Skin of body (tissue), 2 donors: Measurements from ENCODE around the gene GDPD4. TPM values are rescaled to one million over a fixed set of nuclear protein-coding genes. Genes with fewer than 3 reads are reported as not detected.

Experiments
- DNase-seq: peaks from one replicate; lab custom pipeline; 2025; lab: John Stamatoyannopoulos, UW
- total RNA-seq: library from RNA; depleted of rRNA; stranded (reverse); fragments of >200 nt; gene quantifications from one replicate; pipeline ENCODE4 v1.2.3, GENCODE V29; 2014

The GDPD4 gene, protein sequence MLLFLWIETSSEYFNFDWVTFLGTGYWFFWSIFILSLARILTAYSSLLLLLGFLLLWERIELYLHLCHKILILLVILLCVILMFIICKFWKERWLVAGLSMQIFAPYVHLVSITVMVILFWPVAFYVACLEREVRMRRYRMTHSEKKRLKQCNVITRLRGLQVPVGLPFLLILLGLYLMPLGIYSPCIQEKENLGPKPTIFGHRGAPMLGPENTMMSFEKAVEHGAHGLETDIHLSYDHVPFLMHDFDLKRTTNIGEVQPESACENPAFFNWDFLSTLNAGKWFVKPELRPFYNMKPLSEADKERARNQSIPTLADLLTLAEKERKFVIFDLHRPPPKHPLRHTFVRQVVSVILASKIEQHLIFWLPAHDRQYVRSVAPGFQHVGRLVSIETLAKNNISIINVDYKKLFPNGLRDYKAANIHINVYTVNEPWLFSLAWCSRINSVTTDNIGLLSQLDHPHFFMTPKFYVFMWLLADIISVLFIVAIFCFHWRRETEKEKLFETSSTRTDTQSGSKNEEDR
- total RNA-seq, result 0.39 TPM

GRCh38 chr11:77301510-77301909 lies at the start of gene GDPD4:
Gene GDPD4, minus strand, starts transcription at chr11:77301686. Its CDS starts 16,549 bp downstream, at chr11:77285137.
- no peak for DNase-seq

- DNase-seq, result no peak
Measured at GRCh38 chr11:77347948-77348347, 46.5 kb upstream of the GDPD4 start.

DNA sequence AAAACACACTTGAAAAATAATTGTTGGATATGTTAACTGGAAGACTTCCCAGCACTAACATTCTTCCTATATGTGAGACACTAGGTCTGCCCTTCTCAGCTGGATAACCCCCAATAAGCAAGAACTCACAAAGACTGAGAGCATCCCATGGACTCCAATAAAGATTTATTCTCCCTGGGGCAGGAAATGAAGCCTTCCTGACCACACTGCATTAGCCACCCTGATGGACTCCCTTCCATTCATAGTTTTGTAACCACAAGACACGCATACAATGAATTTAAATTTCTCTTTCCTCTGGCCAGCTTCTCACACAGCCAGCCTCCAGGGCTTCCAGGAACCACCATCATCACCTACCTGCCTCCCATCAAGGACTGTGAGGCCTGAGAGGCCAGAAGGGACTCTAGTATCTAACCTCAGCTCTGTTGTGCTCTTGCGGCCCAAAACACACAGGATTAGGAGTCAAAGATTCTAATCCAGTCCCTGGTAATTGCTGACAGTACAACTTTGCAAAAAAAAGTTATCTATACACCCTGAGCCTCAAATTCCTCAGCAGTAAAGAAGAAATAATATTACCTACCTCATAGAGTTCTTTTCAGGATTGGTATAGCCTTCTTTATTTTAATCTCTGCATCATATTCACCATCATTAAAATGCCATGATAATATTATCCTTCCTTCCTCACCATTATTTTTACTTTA lies 45.6 kb upstream of the GDPD4 start:
- no peak for DNase-seq

GRCh38 chr11:77345621-77346020 lies 44.1 kb upstream of the GDPD4 start:
- no peak for DNase-seq

- DNase-seq, result no peak
Measured at GRCh38 chr11:77340501-77340900, 39.0 kb upstream of the GDPD4 start.

DNA sequence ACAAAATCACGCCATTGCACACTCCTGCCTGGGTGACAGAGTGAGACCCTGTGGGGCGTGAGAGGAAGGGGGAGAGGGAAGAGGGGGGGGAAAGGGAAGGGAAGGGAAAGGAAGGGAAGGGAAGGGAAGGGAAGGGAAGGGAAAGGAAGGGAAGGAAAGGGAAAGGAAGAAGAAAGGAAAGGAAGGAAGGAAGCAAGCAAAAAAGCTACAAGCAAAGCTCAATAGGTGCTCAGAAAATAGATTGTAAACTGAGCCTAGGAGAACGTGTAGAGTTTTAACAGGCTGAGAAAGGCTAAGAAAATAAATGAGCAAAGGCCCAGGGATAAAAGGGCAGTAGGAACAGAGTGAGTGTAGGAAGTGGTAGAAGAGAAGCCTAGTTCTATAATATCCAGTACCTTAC lies 30.8 kb upstream of the GDPD4 start:
- DNase-seq, result no peak

GRCh38 chr11:77325159-77325558 lies 23.7 kb upstream of the GDPD4 start:
- DNase-seq, result no peak

DNA sequence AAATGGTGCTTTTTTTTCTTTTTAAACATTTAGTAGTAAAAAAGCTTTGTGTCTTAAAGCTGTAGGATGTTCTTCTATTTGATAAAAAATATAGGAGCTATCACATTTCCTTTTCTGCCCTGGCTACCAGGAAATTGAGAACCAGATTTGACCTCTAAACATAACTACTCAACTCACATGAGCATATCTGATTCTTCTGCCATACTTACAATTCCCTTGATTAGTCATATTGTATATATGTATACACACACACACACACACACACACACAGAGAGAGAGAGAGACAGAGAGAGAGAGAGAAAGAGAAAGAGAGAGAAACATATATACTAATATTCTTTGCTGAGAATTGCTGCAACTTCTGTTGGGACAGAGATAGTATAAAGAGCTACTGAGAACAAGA lies 23.0 kb upstream of the GDPD4 start:
- DNase-seq, result no peak

- DNase-seq, result no peak
Measured at GRCh38 chr11:77322926-77323590, 21.6 kb upstream of the GDPD4 start.

DNA sequence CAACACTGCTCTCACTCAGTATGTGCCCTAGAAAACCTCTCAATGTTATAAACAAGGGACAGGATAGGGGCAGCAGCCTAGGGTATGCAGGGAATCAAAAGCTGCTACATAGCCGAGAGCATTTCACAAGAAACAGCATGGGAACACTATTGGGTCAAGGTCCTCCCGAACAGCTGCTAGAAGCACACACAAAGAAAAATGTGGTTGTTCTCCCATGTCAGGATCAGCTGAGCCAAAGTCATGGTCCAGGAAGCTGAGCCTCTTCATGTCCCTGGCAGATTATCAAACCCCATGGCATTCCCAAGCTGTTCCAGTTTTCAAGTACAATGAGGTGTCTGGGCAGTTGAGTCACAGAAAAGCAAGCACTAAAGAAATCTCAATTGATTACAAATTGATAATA lies 21.0 kb upstream of the GDPD4 start:
- no peak for DNase-seq

DNA sequence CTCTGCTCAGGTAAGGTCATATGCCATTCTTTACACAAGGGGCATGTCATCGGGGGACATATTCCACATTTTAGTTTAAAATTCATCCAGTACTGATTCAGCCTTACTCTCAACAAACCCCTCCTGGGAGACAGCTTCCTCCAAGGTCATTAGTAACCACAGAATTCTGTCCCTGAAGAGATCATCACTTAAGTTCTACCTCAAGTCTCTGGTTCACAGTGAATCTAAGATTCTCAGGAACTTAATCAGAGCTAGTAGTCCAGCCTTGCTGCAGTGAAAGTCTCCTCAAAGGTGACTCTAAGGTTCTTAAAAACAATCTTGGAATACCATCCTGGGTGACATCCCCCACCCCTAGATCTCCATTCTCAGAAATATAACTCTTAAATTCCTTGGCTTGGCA lies 18.9 kb upstream of the GDPD4 start:
- no peak for DNase-seq

DNA sequence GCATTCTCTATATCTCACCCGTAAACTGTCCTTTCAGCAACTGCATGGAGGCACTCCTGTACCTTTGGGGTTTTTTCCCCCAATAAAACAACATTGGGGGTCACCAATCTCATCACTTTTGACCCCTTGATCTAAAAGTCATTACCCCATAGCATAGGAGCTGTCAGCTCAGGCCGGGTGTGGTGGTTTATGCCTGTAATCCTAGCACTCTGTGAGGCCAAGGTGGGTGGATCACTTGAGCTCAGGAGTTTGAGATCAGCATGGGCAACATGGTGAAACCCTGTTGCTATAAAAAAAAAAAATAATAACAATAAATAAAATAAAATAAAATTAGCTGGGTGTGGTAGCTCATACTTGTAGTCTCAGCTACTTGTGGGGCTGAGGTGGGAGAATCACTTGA lies 17.1 kb upstream of the GDPD4 start:
- no peak for DNase-seq

GRCh38 chr11:77316733-77317342 lies 15.4 kb upstream of the GDPD4 start:
- DNase-seq, result no peak

DNA sequence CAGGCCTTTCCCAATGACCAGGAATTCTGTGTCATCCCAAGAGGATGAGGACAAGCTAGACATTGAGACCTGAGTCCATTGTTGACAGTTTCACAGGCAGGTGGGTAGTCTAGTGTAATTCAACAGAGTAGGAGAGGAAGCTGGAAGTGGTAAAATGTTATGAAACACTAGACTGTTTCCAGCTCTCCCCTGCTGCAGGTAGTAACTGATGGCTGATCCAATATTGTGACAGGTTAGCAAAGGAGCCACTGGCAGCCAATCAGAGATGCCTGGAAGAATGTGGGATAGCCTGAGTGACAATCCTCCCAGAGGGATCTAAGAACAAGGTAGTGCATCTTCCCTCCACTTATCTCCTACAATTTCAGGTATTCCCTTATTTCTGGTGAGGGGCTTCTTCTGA lies 10.6 kb upstream of the GDPD4 start:
- no peak for DNase-seq

GRCh38 chr11:77311701-77312100 lies 10.2 kb upstream of the GDPD4 start:
- no peak for DNase-seq

DNA sequence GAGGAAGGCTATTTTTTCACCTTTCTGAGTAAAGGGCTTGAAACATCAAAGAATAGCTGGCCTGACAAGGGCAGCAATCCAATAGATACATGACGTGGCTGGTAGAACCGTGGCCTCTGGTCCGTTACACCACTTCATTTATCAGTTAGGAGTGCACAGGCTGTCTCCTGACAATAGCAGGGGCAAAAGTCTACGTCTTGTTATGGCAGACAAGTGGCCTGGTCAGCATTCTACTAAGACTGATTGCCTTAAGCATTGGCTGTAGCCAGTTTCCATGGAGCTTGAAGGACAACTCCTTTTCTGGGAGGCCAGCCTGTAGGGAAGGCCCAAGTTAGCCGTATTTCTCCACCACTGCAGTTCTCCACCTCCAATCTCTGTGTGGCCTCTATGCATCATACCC lies 9.2 kb upstream of the GDPD4 start:
- no peak for DNase-seq

DNA sequence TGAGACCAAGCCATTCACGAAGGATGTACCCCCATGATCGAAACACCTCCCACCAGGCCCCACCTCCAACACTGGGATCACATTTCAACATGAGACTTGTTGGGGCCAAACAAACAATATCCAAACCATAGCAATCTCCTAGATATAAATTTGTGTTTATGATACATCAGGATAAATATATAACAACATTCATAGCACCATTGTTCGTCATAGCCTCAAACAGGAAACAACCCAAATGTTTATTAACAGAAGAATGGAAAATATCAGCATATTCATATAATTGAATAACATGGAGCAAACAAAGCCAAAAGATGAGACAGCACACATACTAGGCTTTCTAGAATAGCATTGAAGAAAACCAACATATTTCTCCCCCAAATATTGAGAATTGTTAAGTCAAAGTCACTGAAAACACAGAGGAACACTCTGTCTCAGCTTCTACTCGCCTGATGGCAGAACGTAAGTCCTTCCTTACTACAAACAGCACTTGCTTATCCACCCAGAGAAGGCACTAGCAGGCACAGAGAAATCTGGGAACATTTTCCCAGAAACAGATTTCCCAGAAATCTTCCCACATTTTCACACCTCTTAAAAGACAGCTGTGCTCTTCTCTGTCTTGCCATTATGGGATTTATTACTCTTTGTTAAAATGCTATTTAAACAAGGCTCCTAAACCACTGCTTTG lies 8.1 kb upstream of the GDPD4 start:
- DNase-seq, result peak; percentile 85

GRCh38 chr11:77308838-77309237 lies 7.4 kb upstream of the GDPD4 start:
- DNase-seq, result no peak

DNA sequence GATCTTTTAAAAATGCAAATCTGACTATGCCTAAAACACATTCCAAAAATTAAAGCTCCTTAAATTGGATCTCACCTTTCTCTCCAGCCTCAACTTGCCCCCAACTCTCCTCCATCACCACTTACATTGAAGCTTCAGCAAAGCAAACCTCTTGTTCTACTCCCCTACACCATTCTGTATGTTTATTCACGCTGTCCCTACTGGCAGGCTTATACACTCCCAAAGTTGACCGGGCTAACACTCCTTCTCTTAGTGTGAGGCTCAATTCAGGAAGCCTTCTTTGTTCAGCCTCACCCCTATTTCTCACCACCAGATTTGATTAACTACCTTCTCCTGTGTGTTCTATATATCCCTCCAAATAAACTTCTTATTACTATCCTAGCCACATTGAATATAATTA lies 1.8 kb upstream of the GDPD4 start:
- DNase-seq, result no peak

DNA sequence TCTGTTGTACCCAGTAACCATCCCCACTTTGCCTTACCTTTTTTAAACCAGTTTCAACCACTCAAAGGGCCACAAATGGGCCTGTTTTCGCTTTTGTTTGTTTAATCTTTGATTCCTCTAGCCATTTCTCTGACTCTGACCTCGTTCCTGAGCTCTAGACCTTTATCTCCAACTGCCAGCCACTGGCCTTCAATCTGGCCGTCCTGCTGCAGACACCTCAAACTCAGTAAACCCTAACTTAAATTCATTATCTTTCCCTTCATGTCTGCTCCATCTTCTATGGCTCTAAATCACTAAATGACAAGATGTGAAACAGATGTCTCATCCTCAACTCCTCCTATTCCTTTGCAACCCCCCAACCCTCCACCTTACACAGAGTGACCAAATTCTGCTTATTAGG lies 1.3 kb upstream of the GDPD4 start:
- no peak for DNase-seq

DNA sequence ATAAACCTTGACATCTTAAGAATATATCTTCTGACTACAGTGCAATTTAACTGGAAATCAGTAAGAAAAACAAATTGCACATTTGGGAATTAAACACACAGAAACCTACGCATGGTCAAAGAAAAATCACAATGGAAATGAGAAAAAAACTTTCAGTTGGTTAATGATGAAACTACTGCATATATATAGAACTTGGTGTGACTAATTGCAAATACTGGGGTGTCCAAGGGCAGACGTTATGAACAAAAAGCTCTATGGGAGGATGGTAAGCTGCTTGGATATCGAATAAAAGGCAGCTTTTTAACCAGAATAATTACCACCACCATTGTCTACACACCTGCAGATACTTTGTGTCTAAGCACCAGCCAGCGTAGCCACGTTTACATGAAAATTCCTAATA lies 791 bp downstream of the GDPD4 start:
- DNase-seq, result no peak
